Measurements from ENCODE around the gene NF1.

- TF ChIP-seq POLR2A (IDR thresholded peaks at IDR 0.05) = no peak
- TF ChIP-seq CTCF (IDR thresholded peaks at IDR 0.05) = no peak
Measured at GRCh38 chr17:31405890-31406371, 311.2 kb downstream of the NF1 start.

Measured in heart left ventricle (tissue), 13 donors.